ENCODE results near the gene UBA6. TPM values are rescaled to one million over a fixed set of nuclear protein-coding genes. Genes with fewer than 3 reads are reported as not detected.
"Not testable (repeated sequence)": the region's sequence is repeated elsewhere in the genome, so short reads cannot be mapped to it uniquely, and the experiment has no call there.

UBA6 gene
- total and polyA plus RNA-seq, 2 donors (not counting 1 experiment from before 2014, with no cell fraction given): 22.8 to 64.0 TPM

- Histone ChIP-seq H4K20me1 (ENCODE audit: control insufficient read depth, insufficient read depth, low read length, poor library complexity, severe bottlenecking) (no peaks in the 10 kb centered on the region), H3K9me3 (ENCODE audit: control extremely low read depth in 1 of 3, control insufficient read depth in 2 of 3, insufficient read depth in 1 of 3, low read length in 2 of 3) (no peaks in the 10 kb centered on the region), H3K9ac (ENCODE audit: low read length) (no peak overlapping the region), H3K27me3 (replicated peaks in 1 of 4; ENCODE audit: control extremely low read depth in 1 of 4, control insufficient read depth in 3 of 4, insufficient read depth in 4 of 4, low read length in 3 of 4) (no peaks in the 10 kb centered on the region), H3K4me1 (ENCODE audit: control insufficient read depth in 2 of 2, insufficient read depth in 2 of 2, low read length in 2 of 2) (no peaks in the 10 kb centered on the region), H2AFZ (ENCODE audit: insufficient read depth, low read depth, low read length, poor library complexity, severe bottlenecking) (no peak overlapping the region), H3K4me3 (ENCODE audit: control extremely low read depth in 1 of 5, extremely low read depth in 1 of 5, insufficient read depth in 1 of 5, low read depth in 2 of 5, low read length in 4 of 5) (no peak overlapping the region), H3K4me2 (replicated peaks; ENCODE audit: low read depth, low read length, poor library complexity, severe bottlenecking) (no peak overlapping the region), H3K27ac (ENCODE audit: low read length in 2 of 2) (no peak overlapping the region), H3K79me2 (ENCODE audit: control insufficient read depth, insufficient read depth, low read length) (no peaks in the 10 kb centered on the region), H3K36me3 (replicated peaks in 1 of 2; ENCODE audit: control extremely low read depth in 1 of 2, control insufficient read depth in 1 of 2, extremely low read depth in 1 of 2, insufficient read depth in 2 of 2, low read length in 1 of 2) (no peaks in the 10 kb centered on the region)
- H3K27me3 Mint-ChIP-seq: no peaks in the 10 kb centered on the region
- H3K27ac Mint-ChIP-seq: no peak overlapping the region
- ChIA-PET POLR2A (no interaction called here), CTCF (interaction anchor here (5.1 kb wide), 1 partner anchor 11 kb away, joined by 27 read pairs; no protein-coding TSS in a partner anchor)
- ATAC-seq (ENCODE audit: low read depth) (no peak), DNase-seq (no peak)
- H3K4me3 Mint-ChIP-seq: no peak overlapping the region
- no peaks in the 10 kb centered on the region for H3K4me1 Mint-ChIP-seq
- no peaks in the 10 kb centered on the region for H3K9me3 Mint-ChIP-seq (ENCODE audit: insufficient read depth)
- intact Hi-C loops (cut with micrococcal nuclease): no loop called here
- no peak for TF ChIP-seq EZH2 (IDR thresholded peaks at IDR 0.05; ENCODE audit: borderline replicate concordance, insufficient read depth, low read depth, low read length, poor library complexity, severe bottlenecking)
- no peak for TF ChIP-seq CTCF (IDR thresholded peaks at IDR 0.05)
Observed at GRCh38 chr4:67735325-67735724, 34.4 kb upstream of the UBA6 start.

GRCh38 chr4:67730511-67730910 lies 29.6 kb upstream of the UBA6 start:
- H3K27ac ChIP-seq (ENCODE audit: low read length in 2 of 2); H3K4me3 Mint-ChIP-seq; H3K9me3 ChIP-seq (ENCODE audit: control extremely low read depth in 1 of 3, control insufficient read depth in 2 of 3, insufficient read depth in 1 of 3, low read length in 2 of 3); H3K4me1 ChIP-seq (ENCODE audit: control insufficient read depth in 2 of 2, insufficient read depth in 2 of 2, low read length in 2 of 2); H3K4me3 ChIP-seq (ENCODE audit: control extremely low read depth in 1 of 5, extremely low read depth in 1 of 5, insufficient read depth in 1 of 5, low read depth in 2 of 5, low read length in 4 of 5); H4K20me1 ChIP-seq (ENCODE audit: control insufficient read depth, insufficient read depth, low read length, poor library complexity, severe bottlenecking); H2AFZ ChIP-seq (ENCODE audit: insufficient read depth, low read depth, low read length, poor library complexity, severe bottlenecking); intact Hi-C loops (cut with micrococcal nuclease); CTCF ChIA-PET; DNase-seq; H3K27ac Mint-ChIP-seq; H3K27me3 ChIP-seq (replicated peaks in 1 of 4; ENCODE audit: control extremely low read depth in 1 of 4, control insufficient read depth in 3 of 4, insufficient read depth in 4 of 4, low read length in 3 of 4); H3K9me3 Mint-ChIP-seq (ENCODE audit: insufficient read depth); H3K79me2 ChIP-seq (ENCODE audit: control insufficient read depth, insufficient read depth, low read length); H3K27me3 Mint-ChIP-seq; ATAC-seq (ENCODE audit: low read depth); H3K4me2 ChIP-seq (replicated peaks; ENCODE audit: low read depth, low read length, poor library complexity, severe bottlenecking); H3K4me1 Mint-ChIP-seq; H3K9ac ChIP-seq (ENCODE audit: low read length); POLR2A ChIA-PET; H3K36me3 ChIP-seq (replicated peaks in 1 of 2; ENCODE audit: control extremely low read depth in 1 of 2, control insufficient read depth in 1 of 2, extremely low read depth in 1 of 2, insufficient read depth in 2 of 2, low read length in 1 of 2): not testable (repeated sequence)
- WGBS (ENCODE audit: insufficient coverage): no CpG with 5 or more reads among the region's 3 CpGs
